Body of pancreas (tissue), 4 donors: ENCODE data around the gene PRCP. TPM values are rescaled to one million over a fixed set of nuclear protein-coding genes. Genes with fewer than 3 reads are reported as not detected.

ENCODE experiments used
- ATAC-seq: fragments of 150-250 bp; one replicate; pipeline ENCODE4 v1.9.1; 2016
- DNase-seq, 4 donors: peaks; one replicate each; pipeline ENCODE4 v3.0.0-alpha.2; 2019
- H3K27ac ChIP-seq, 4 donors: fragments of 200-600 bp; sonication (generic); 1 replicate in 3 of 4; 2 replicates in 1 of 4; pipeline versions ENCODE4 v1.5.1 to v1.6.1; 2016 to 2019; ENCODE audit warnings: mild to moderate bottlenecking in 1 of 4, mixed read lengths in 1 of 4, moderate library complexity in 1 of 4
- H3K27me3 ChIP-seq, 2 donors: fragments of 200-600 bp; sonication (generic); one replicate each; pipeline ENCODE4 v1.6.0; 2016; ENCODE audit warnings: mild to moderate bottlenecking in 1 of 2
- H3K36me3 ChIP-seq, 2 donors: fragments of 200-600 bp; sonication (generic); replicated peaks in 1 of 2; 2 replicates each; pipeline ENCODE4 v1.5.1; 2016; ENCODE audit warnings: low read depth in 2 of 2; ENCODE audit not compliant: insufficient read depth in 1 of 2
- H3K4me1 ChIP-seq: fragments of 200-600 bp; sonication (generic); one replicate; pipeline ENCODE4 v1.6.0; 2016
- H3K4me3 ChIP-seq, 2 donors: fragments of 200-600 bp; sonication (generic); 1 replicate in 1 of 2; 2 replicates in 1 of 2; pipeline ENCODE4 v1.5.1; 2016 to 2019
- H3K9me3 ChIP-seq, 3 donors: fragments of 200-600 bp; sonication (generic); 1 replicate in 2 of 3; 2 replicates in 1 of 3; pipeline ENCODE4 v1.5.1; 2016
- POLR2A ChIP-seq, 3 donors: fragments of 450-650 bp; IDR thresholded peaks; one replicate each; pipeline ENCODE4 v1.6.1; 2016; ENCODE audit warnings: antibody characterized with exemption in 3 of 3, mild to moderate bottlenecking in 2 of 3
- WGBS, 2 donors: methylation state at CpG; one replicate each; pipeline ENCODE4 v1.1.5; 2017; 5-methylcytosine and 5-hydroxymethylcytosine counted together
- intact Hi-C: fragments of 100-400 bp; cut with DNase I; formaldehyde crosslinking; loops from one replicate; pipeline ENCODE4 v1.15.1; 2023
- total RNA-seq, 2 donors: library from RNA; depleted of rRNA; stranded (reverse); fragments of >200 nt; gene quantifications; one replicate each; pipeline ENCODE4 v1.1.0, GENCODE V29; 2016
- TF ChIP-seq, protein P1 (sequence below), 7 experiments: fragments of 450-650 bp in 4 of 7; fragments of 200-600 bp in 3 of 7; sonication (generic) in 3 of 7; IDR thresholded peaks; one replicate each; pipeline ENCODE4 v1.5.1; 2016 to 2019; ENCODE audit warnings: antibody characterized with exemption in 7 of 7

The PRCP gene
- total RNA-seq, 2 donors from 2014 or later = 16.8 to 38.9 TPM

GRCh38 chr11:82782825-82783374 is 117.3 kb downstream of the PRCP start:
- no peak for ATAC-seq
- H3K27ac ChIP-seq = no peak overlapping the region
- H3K27me3 ChIP-seq = no peaks in the 10 kb centered on the region
- H3K4me3 ChIP-seq = no peak overlapping the region
- H3K36me3 ChIP-seq = no peaks in the 10 kb centered on the region
- TF ChIP-seq, protein P1, sequence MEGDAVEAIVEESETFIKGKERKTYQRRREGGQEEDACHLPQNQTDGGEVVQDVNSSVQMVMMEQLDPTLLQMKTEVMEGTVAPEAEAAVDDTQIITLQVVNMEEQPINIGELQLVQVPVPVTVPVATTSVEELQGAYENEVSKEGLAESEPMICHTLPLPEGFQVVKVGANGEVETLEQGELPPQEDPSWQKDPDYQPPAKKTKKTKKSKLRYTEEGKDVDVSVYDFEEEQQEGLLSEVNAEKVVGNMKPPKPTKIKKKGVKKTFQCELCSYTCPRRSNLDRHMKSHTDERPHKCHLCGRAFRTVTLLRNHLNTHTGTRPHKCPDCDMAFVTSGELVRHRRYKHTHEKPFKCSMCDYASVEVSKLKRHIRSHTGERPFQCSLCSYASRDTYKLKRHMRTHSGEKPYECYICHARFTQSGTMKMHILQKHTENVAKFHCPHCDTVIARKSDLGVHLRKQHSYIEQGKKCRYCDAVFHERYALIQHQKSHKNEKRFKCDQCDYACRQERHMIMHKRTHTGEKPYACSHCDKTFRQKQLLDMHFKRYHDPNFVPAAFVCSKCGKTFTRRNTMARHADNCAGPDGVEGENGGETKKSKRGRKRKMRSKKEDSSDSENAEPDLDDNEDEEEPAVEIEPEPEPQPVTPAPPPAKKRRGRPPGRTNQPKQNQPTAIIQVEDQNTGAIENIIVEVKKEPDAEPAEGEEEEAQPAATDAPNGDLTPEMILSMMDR (IDR thresholded peaks at IDR 0.05) = no peak
- TF ChIP-seq POLR2A (IDR thresholded peaks at IDR 0.05) = no peak
- no peaks in the 10 kb centered on the region for H3K9me3 ChIP-seq
- no peak for DNase-seq
- no peaks in the 10 kb centered on the region for H3K4me1 ChIP-seq
- intact Hi-C loops = no loop called here
- WGBS, 2 donors = 78 to 91% methylated on average over 1 of the region's 1 CpG

DNA sequence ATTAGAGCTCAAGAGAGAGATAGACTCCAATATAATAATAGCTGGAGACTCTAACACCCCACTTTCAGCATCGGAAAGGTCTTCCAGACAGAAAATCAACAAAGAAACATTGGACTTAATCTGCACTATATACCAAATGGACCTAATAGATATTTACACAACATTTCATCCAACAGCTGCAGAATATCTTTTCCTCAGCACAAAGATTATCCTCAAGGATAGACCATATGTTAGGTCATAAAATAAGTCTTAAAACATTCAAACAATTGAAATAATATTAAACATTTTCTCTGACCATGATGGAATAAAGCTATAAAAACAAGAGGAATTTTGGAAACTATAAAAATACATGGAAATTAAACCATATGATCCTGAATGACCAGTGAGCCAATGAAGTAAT is 121.5 kb downstream of the PRCP start:
- ATAC-seq (no peak), DNase-seq (no peak)
- 73 to 94% methylated on average over 1 of the region's 1 CpG for WGBS, 2 donors

GRCh38 chr11:82776377-82776776 is 123.9 kb downstream of the PRCP start:
- ATAC-seq = no peak
- intact Hi-C loops = no loop called here

More for the DNA sequence above, 121.5 kb downstream of the PRCP start:
- H3K9me3 ChIP-seq = peaks cover 0 to 10% (median 0%) of the 10 kb centered on the region in 3 donors
- H3K27me3 ChIP-seq = no peaks in the 10 kb centered on the region
- no peak overlapping the region for H3K4me3 ChIP-seq
- TF ChIP-seq POLR2A (IDR thresholded peaks at IDR 0.05) = no peak
- TF ChIP-seq, protein P1 (IDR thresholded peaks at IDR 0.05) = no peak
- intact Hi-C loops = no loop called here
- H3K4me1 ChIP-seq = no peaks in the 10 kb centered on the region
- H3K36me3 ChIP-seq = no peaks in the 10 kb centered on the region
- no peak overlapping the region for H3K27ac ChIP-seq

GRCh38 chr11:82775736-82776346 is 124.4 kb downstream of the PRCP start:
- H3K4me3 ChIP-seq = no peak overlapping the region
- no peak overlapping the region for H3K27ac ChIP-seq
- 31 to 40% methylated on average over 3 of the region's 3 CpGs for WGBS, 2 donors
- intact Hi-C loops = no loop called here
- no peaks in the 10 kb centered on the region for H3K27me3 ChIP-seq
- no peaks in the 10 kb centered on the region for H3K4me1 ChIP-seq
- no peaks in the 10 kb centered on the region for H3K36me3 ChIP-seq
- H3K9me3 ChIP-seq = peaks cover 0 to 10% (median 0%) of the 10 kb centered on the region in 3 donors
- peak in 2 of 4 donors; percentile 10 to 34 for DNase-seq
- ATAC-seq = no peak
- TF ChIP-seq POLR2A (IDR thresholded peaks at IDR 0.05) = no peak
- TF ChIP-seq, protein P1 (IDR thresholded peaks at IDR 0.05) = peak in 6 of 7 experiments; percentile 24 to 42 (median 35)

More at GRCh38 chr11:82776377-82776776, 123.9 kb downstream of the PRCP start:
- Histone ChIP-seq H3K27me3 (no peaks in the 10 kb centered on the region), H3K4me1 (no peaks in the 10 kb centered on the region), H3K27ac (no peak overlapping the region), H3K9me3 (peaks cover 0 to 10% (median 0%) of the 10 kb centered on the region in 3 donors), H3K4me3 (no peak overlapping the region), H3K36me3 (no peaks in the 10 kb centered on the region)
- WGBS, 2 donors = 65 to 67% methylated on average over 2 of the region's 2 CpGs
- DNase-seq = no peak
- TF ChIP-seq POLR2A (IDR thresholded peaks at IDR 0.05) = no peak
- TF ChIP-seq, protein P1 (IDR thresholded peaks at IDR 0.05) = no peak
